A549 (cell line): ENCODE measurements around the gene KIF5A. TPM values are rescaled to one million over a fixed set of nuclear protein-coding genes. Genes with fewer than 3 reads are reported as not detected.
"Not testable (repeated sequence)": the region's sequence is repeated elsewhere in the genome, so short reads cannot be mapped to it uniquely, and the experiment has no call there.

Experiments used
- ATAC-seq, 2 experiments: fragments of 200-7000 bp in 1 of 2; fragments of >200 bp in 1 of 2; cut with Nextera tagmentation in 1 of 2; cut with Tn5 transposase in 1 of 2; 3 replicates each; pipeline versions ENCODE4 v1.8.0 to v1.9.1; 2018 to 2020; ENCODE audit warnings: mild to moderate bottlenecking in 1 of 2, moderate library complexity in 1 of 2
- CTCF ChIA-PET: fragments of 300-600 bp; sonication (Branson Sonifier 250); formaldehyde crosslinking; extraction: SDS; loops from one replicate; lab custom pipeline; 2021; ENCODE audit warnings: antibody characterized with exemption, inconsistent platforms; lab: Yijun Ruan, JAX
- POLR2A ChIA-PET: fragments of 350-600 bp; formaldehyde crosslinking; extraction: SDS; loops from one replicate; lab custom pipeline; 2021; ENCODE audit warnings: antibody characterized with exemption, inconsistent platforms; lab: Yijun Ruan, JAX
- DNase-seq, 2 experiments: peaks; one replicate each; pipeline versions ENCODE4 v3.0.0 to v3.0.0-alpha.2; 2011 to 2016; ENCODE audit warnings: low read depth in 1 of 2, low spot score in 1 of 2
- FAIRE-seq: peaks from 2 replicates; lab custom pipeline; 2011; peaks lifted over from hg19 to GRCh38; lab: Jason Lieb, UNC
- H3K27ac ChIP-seq, 2 experiments: fragments of >200 bp; sonication (Bioruptor Twin); formaldehyde crosslinking; 3 replicates each; pipeline ENCODE4 v1.5.1; 2016 to 2017
- H3K4me1 ChIP-seq: fragments of >200 bp; sonication (Bioruptor Twin); formaldehyde crosslinking; 3 replicates; pipeline ENCODE4 v1.6.1; 2016
- H3K4me2 ChIP-seq: fragments of >200 bp; sonication (Bioruptor Twin); formaldehyde crosslinking; 3 replicates; pipeline ENCODE4 v1.6.1; 2016
- H3K4me3 ChIP-seq: fragments of >200 bp; sonication (Bioruptor Twin); formaldehyde crosslinking; 3 replicates; pipeline ENCODE4 v1.5.1; 2016
- H3K9me3 ChIP-seq: fragments of >200 bp; sonication (Bioruptor Twin); formaldehyde crosslinking; 3 replicates; pipeline ENCODE4 v1.6.1; 2016
- ATOH8 ChIP-seq: fragments of 250-450 bp; sonication (Bioruptor Pico); IDR thresholded peaks from 2 replicates; pipeline ENCODE4 v1.5.0; 2020; ENCODE audit warnings: low read depth, mild to moderate bottlenecking, moderate library complexity
- BCL3 ChIP-seq: fragments of >200 bp; sonication (Bioruptor Twin); formaldehyde crosslinking; IDR thresholded peaks from 3 replicates; pipeline ENCODE4 v1.6.1; 2016
- BHLHE40 ChIP-seq: IDR thresholded peaks from 2 replicates; pipeline ENCODE4 v1.6.1; 2012; ENCODE audit warnings: low read depth, low read length, inconsistent platforms
- CHD2 ChIP-seq: fragments of 150-350 bp; IDR thresholded peaks from 2 replicates; pipeline ENCODE4 v1.6.1; 2014; ENCODE audit warnings: low read length; ENCODE audit not compliant: partially characterized antibody
- EHF ChIP-seq: fragments of 250-450 bp; sonication (Bioruptor Pico); IDR thresholded peaks from 2 replicates; pipeline ENCODE4 v1.5.0; 2020; ENCODE audit warnings: mild to moderate bottlenecking
- EHMT2 ChIP-seq: fragments of 200-600 bp; sonication (generic); IDR thresholded peaks from 2 replicates; pipeline ENCODE4 v1.6.1; 2016; ENCODE audit warnings: antibody characterized with exemption, low read depth, mild to moderate bottlenecking, moderate library complexity
- FOSB ChIP-seq: fragments of 250-450 bp; sonication (Bioruptor Pico); IDR thresholded peaks from 2 replicates; pipeline ENCODE4 v1.5.0; 2020; ENCODE audit warnings: mild to moderate bottlenecking, moderate library complexity
- HMGXB4 ChIP-seq: fragments of 250-450 bp; sonication (Bioruptor Pico); IDR thresholded peaks from 2 replicates; pipeline ENCODE4 v1.5.0; 2021; ENCODE audit warnings: mild to moderate bottlenecking, moderate library complexity, borderline replicate concordance
- HOXA7 ChIP-seq: fragments of 250-450 bp; sonication (Bioruptor Pico); IDR thresholded peaks from 2 replicates; pipeline ENCODE4 v1.5.0; 2020; ENCODE audit warnings: mild to moderate bottlenecking, moderate library complexity
- HOXB13 ChIP-seq: fragments of 250-450 bp; sonication (Bioruptor Pico); IDR thresholded peaks from 2 replicates; pipeline ENCODE4 v1.5.0; 2020; ENCODE audit warnings: low read depth, mild to moderate bottlenecking, moderate library complexity
- HOXB5 ChIP-seq: fragments of 250-450 bp; sonication (Bioruptor Pico); IDR thresholded peaks from 2 replicates; pipeline ENCODE4 v1.5.0; 2020; ENCODE audit warnings: mild to moderate bottlenecking, moderate library complexity
- JUNB ChIP-seq: fragments of >200 bp; sonication (Bioruptor Twin); formaldehyde crosslinking; IDR thresholded peaks from 2 replicates; pipeline ENCODE4 v1.6.1; 2016
- MAFK ChIP-seq: fragments of 450-650 bp; IDR thresholded peaks from 2 replicates; pipeline ENCODE4 v1.6.1; 2014; ENCODE audit not compliant: partially characterized antibody
- NR3C1 ChIP-seq: fragments of >200 bp; sonication (Bioruptor Twin); formaldehyde crosslinking; IDR thresholded peaks from 3 replicates; pipeline ENCODE4 v1.6.1; 2017
- RAD21 ChIP-seq, 2 experiments: fragments of >200 bp in 1 of 2; sonication (Bioruptor Twin) in 1 of 2; formaldehyde crosslinking in 1 of 2; IDR thresholded peaks in 1 of 2; conservative IDR thresholded peaks in 1 of 2; 2 replicates in 1 of 2; 3 replicates in 1 of 2; pipeline ENCODE4 v1.6.1; 2012 to 2018; ENCODE audit warnings: inconsistent platforms in 1 of 2
- RNF2 ChIP-seq: fragments of 200-600 bp; sonication (generic); IDR thresholded peaks from 2 replicates; pipeline ENCODE4 v1.6.1; 2016; ENCODE audit warnings: low read depth, mild to moderate bottlenecking, antibody characterized with exemption, moderate library complexity, borderline replicate concordance
- SREBF2 ChIP-seq: fragments of 450-650 bp; IDR thresholded peaks from 2 replicates; pipeline ENCODE4 v1.6.1; 2014; ENCODE audit warnings: mild to moderate bottlenecking, moderate library complexity
- TFCP2L1 ChIP-seq: fragments of 250-450 bp; sonication (Bioruptor Pico); IDR thresholded peaks from 2 replicates; pipeline ENCODE4 v1.5.0; 2021; ENCODE audit warnings: mild to moderate bottlenecking
- TP53 ChIP-seq: fragments of 250-450 bp; sonication (Bioruptor Pico); IDR thresholded peaks from 2 replicates; pipeline ENCODE4 v1.5.0; 2021; ENCODE audit warnings: mild to moderate bottlenecking, moderate library complexity
- USF2 ChIP-seq: fragments of 450-650 bp; IDR thresholded peaks from 2 replicates; pipeline ENCODE4 v1.6.1; 2014; ENCODE audit warnings: antibody characterized with exemption
- ZFP36 ChIP-seq: fragments of 450-650 bp; IDR thresholded peaks from 2 replicates; pipeline ENCODE4 v1.6.1; 2014; ENCODE audit warnings: borderline replicate concordance; ENCODE audit not compliant: partially characterized antibody
- WGBS: methylation state at CpG from one replicate; pipeline ENCODE4 v1.1.6; 2017; ENCODE audit errors: missing lambda C conversion rate; 5-methylcytosine and 5-hydroxymethylcytosine counted together
- polyA plus RNA-seq, 4 experiments: library from polyadenylated mRNA; depleted of rRNA in 3 of 4; stranded (reverse); fragments of >200 nt; fragmentation: RNase III in 1 of 4; extraction: RNeasy Plus Mini Kit Qiagen cat#74134 plus additional on column Dnase treatment in 1 of 4; gene quantifications; 2 replicates in 3 of 4; 3 replicates in 1 of 4; pipeline ENCODE4 v1.2.3, GENCODE V29; 2011 to 2017

KIF5A gene
- polyA plus RNA-seq, 2 of the 4 experiments (the other 2 are of a cell fraction) = 0.61 to 0.89 TPM

GRCh38 chr12:57558864-57559263 is 9.0 kb downstream of the KIF5A start (continued):
- TF ChIP-seq USF2 = no peak
- TF ChIP-seq RNF2 = no peak
- no peak for TF ChIP-seq CHD2
- TF ChIP-seq HMGXB4 (CRISPR knock-in tag) = no peak
- TF ChIP-seq, all 56 proteins: peak for 0

- Histone ChIP-seq H3K27ac (no peak overlapping the region), H3K4me1 (peaks cover 6% of the 10 kb centered on the region; the same call in 1 of the 3 replicates), H3K9me3 (no peaks in the 10 kb centered on the region), H3K4me3 (no peak overlapping the region), H3K4me2 (no peak overlapping the region)
- ATAC-seq (no peak), FAIRE-seq (no peak), DNase-seq (no peak)
- 92% methylated on average over 2 of the region's 2 CpGs for WGBS
- TF ChIP-seq NR3C1 = no peak
- no peak for TF ChIP-seq ATOH8 (CRISPR knock-in tag)
- no peak for TF ChIP-seq BCL3
- no peak for TF ChIP-seq TP53
- no peak for TF ChIP-seq MAFK
- TF ChIP-seq FOSB (CRISPR knock-in tag) = no peak
- TF ChIP-seq HOXB13 (CRISPR knock-in tag) = no peak
- no peak for TF ChIP-seq EHMT2
- TF ChIP-seq HMGXB4 (CRISPR knock-in tag) = no peak
- no peak for TF ChIP-seq ZFP36
- no peak for TF ChIP-seq JUNB
- no peak for TF ChIP-seq BHLHE40
- no peak for TF ChIP-seq CHD2
- no peak for TF ChIP-seq HOXA7
- no peak for TF ChIP-seq SREBF2
- no peak for TF ChIP-seq RAD21 (conservative IDR thresholded peaks at IDR 0.05 in 1 of 2, IDR thresholded peaks at IDR 0.05 in 1 of 2)
- no peak for TF ChIP-seq TFCP2L1 (CRISPR knock-in tag)
- no peak for TF ChIP-seq EHF (CRISPR knock-in tag)
- TF ChIP-seq HOXB5 (CRISPR knock-in tag) = no peak
- ChIA-PET CTCF (interaction anchor here (1.3 kb wide), 1 partner anchor 73 kb away, joined by 3 read pairs; the partner anchor contains the start of gene B4GALNT1), POLR2A (no interaction called here)
These were observed 10.7 kb downstream of the KIF5A start for GRCh38 chr12:57560516-57560915.

GRCh38 chr12:57561117-57561516 is 11.3 kb downstream of the KIF5A start:
- H3K27ac ChIP-seq, H3K9me3 ChIP-seq, POLR2A ChIA-PET, H3K4me2 ChIP-seq, DNase-seq, H3K4me3 ChIP-seq, H3K4me1 ChIP-seq, ATAC-seq, FAIRE-seq: not testable (repeated sequence)
- CTCF ChIA-PET = interaction anchor here (1.3 to 4.7 kb wide), 3 partner anchors 15 to 72 kb away, joined by 3 to 41 read pairs (median 5); partner anchors contain the start of gene B4GALNT1
- 26% methylated on average over 1 of the region's 1 CpG for WGBS
